ENCODE measurements around the gene KLHL3.

The KLHL3 gene

DNA sequence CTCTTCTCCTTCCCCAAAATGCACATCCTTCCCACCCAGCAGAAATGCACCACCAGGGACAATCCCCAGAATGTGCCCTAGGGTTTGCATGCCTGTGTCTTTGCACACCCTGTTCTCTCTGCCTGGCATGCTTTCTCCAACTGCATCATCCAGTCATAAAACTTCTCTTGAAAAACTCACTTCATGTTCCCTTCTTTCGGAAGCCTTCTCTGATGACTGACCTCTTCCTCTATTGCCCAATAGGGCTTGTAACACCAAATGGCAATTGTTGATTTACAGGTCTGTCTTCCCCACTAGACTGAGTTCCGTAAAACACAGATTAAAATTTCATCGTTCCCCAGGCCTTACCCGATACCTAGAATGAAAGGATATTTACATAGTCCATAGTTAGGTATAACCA lies 153.7 kb downstream of the KLHL3 start:
- CTCF ChIA-PET, result no interaction called here

DNA sequence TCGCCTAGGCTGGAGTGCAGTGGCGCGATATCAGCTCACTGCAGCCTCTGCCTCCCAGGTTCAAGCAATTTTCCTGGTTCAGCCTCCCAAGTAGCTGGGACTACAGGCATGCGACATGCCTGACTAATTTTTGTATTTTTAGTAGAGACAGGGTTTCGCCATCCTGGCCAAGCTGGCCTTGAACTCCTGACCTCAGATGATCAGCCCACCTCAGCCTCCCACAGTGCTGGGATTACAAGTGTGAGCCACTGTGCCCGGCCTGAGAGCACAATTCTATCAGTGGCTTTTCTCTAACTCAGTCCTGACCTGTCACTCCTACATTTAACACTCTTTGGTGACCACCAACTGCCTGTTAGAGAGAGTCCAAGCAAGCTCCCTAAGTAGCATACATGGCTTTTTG lies 154.1 kb downstream of the KLHL3 start:
- Histone ChIP-seq H3K4me3 (ENCODE audit: low read depth, low read length) (no peak overlapping the region), H3K9me3 (ENCODE audit: control insufficient read depth, insufficient read depth, low read depth, low read length) (no peaks in the 10 kb centered on the region), H3K36me3 (ENCODE audit: control insufficient read depth in 2 of 2, insufficient read depth in 1 of 2, low read length in 2 of 2) (no peaks in the 10 kb centered on the region), H3K27ac (ENCODE audit: extremely low read depth, low read depth, low read length) (no peak overlapping the region), H3K4me1 (ENCODE audit: control insufficient read depth, insufficient read depth, low read length) (no peaks in the 10 kb centered on the region)
- TF ChIP-seq ZNF37A (tag by site-specific recombination; IDR thresholded peaks at IDR 0.05), result no peak
- no peak for TF ChIP-seq ZNF621 (tag by site-specific recombination; IDR thresholded peaks at IDR 0.05)
- TF ChIP-seq, protein P1, sequence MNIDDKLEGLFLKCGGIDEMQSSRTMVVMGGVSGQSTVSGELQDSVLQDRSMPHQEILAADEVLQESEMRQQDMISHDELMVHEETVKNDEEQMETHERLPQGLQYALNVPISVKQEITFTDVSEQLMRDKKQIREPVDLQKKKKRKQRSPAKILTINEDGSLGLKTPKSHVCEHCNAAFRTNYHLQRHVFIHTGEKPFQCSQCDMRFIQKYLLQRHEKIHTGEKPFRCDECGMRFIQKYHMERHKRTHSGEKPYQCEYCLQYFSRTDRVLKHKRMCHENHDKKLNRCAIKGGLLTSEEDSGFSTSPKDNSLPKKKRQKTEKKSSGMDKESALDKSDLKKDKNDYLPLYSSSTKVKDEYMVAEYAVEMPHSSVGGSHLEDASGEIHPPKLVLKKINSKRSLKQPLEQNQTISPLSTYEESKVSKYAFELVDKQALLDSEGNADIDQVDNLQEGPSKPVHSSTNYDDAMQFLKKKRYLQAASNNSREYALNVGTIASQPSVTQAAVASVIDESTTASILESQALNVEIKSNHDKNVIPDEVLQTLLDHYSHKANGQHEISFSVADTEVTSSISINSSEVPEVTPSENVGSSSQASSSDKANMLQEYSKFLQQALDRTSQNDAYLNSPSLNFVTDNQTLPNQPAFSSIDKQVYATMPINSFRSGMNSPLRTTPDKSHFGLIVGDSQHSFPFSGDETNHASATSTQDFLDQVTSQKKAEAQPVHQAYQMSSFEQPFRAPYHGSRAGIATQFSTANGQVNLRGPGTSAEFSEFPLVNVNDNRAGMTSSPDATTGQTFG (tag by site-specific recombination; IDR thresholded peaks at IDR 0.05; ENCODE audit: borderline replicate concordance), result no peak
- no peak for TF ChIP-seq ZNF157 (tag by site-specific recombination; IDR thresholded peaks at IDR 0.05)
- TF ChIP-seq ZNF211 (tag by site-specific recombination; IDR thresholded peaks at IDR 0.05; ENCODE audit: low read depth), result no peak
- POLR2A ChIA-PET, result no interaction called here
- CTCF ChIA-PET, result no interaction called here

More for the DNA sequence above, 153.7 kb downstream of the KLHL3 start:
- POLR2A ChIA-PET, result no interaction called here
- no peaks in the 10 kb centered on the region for H3K9me3 ChIP-seq (ENCODE audit: control insufficient read depth, insufficient read depth, low read depth, low read length)
- TF ChIP-seq SP7 (tag by site-specific recombination; IDR thresholded peaks at IDR 0.05), result no peak
- TF ChIP-seq ZNF501 (tag by site-specific recombination; IDR thresholded peaks at IDR 0.05), result no peak
- TF ChIP-seq ZNF514 (tag by site-specific recombination; IDR thresholded peaks at IDR 0.05), result no peak
- no peak for TF ChIP-seq ZNF830 (tag by site-specific recombination; IDR thresholded peaks at IDR 0.05; ENCODE audit: low read depth)
- no peak for TF ChIP-seq KLF10 (tag by site-specific recombination; IDR thresholded peaks at IDR 0.05)
- TF ChIP-seq, protein P2, sequence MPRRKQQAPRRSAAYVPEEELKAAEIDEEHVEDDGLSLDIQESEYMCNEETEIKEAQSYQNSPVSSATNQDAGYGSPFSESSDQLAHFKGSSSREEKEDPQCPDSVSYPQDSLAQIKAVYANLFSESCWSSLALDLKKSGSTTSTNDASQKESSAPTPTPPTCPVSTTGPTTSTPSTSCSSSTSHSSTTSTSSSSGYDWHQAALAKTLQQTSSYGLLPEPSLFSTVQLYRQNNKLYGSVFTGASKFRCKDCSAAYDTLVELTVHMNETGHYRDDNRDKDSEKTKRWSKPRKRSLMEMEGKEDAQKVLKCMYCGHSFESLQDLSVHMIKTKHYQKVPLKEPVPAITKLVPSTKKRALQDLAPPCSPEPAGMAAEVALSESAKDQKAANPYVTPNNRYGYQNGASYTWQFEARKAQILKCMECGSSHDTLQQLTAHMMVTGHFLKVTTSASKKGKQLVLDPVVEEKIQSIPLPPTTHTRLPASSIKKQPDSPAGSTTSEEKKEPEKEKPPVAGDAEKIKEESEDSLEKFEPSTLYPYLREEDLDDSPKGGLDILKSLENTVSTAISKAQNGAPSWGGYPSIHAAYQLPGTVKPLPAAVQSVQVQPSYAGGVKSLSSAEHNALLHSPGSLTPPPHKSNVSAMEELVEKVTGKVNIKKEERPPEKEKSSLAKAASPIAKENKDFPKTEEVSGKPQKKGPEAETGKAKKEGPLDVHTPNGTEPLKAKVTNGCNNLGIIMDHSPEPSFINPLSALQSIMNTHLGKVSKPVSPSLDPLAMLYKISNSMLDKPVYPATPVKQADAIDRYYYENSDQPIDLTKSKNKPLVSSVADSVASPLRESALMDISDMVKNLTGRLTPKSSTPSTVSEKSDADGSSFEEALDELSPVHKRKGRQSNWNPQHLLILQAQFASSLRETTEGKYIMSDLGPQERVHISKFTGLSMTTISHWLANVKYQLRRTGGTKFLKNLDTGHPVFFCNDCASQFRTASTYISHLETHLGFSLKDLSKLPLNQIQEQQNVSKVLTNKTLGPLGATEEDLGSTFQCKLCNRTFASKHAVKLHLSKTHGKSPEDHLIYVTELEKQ (tag by site-specific recombination; IDR thresholded peaks at IDR 0.05; ENCODE audit: borderline replicate concordance), result no peak
- no peak for TF ChIP-seq ZBTB44 (tag by site-specific recombination; IDR thresholded peaks at IDR 0.05)
- no peak for TF ChIP-seq ZNF239 (tag by site-specific recombination; IDR thresholded peaks at IDR 0.05)
- TF ChIP-seq ZSCAN23 (tag by site-specific recombination; IDR thresholded peaks at IDR 0.05), result no peak
- no peaks in the 10 kb centered on the region for H3K36me3 ChIP-seq (ENCODE audit: control insufficient read depth in 2 of 2, insufficient read depth in 1 of 2, low read length in 2 of 2)
- no peaks in the 10 kb centered on the region for H3K4me1 ChIP-seq (ENCODE audit: control insufficient read depth, insufficient read depth, low read length)
- no peak overlapping the region for H3K4me3 ChIP-seq (ENCODE audit: low read depth, low read length)
- H3K27ac ChIP-seq (ENCODE audit: extremely low read depth, low read depth, low read length), result no peak overlapping the region

DNA sequence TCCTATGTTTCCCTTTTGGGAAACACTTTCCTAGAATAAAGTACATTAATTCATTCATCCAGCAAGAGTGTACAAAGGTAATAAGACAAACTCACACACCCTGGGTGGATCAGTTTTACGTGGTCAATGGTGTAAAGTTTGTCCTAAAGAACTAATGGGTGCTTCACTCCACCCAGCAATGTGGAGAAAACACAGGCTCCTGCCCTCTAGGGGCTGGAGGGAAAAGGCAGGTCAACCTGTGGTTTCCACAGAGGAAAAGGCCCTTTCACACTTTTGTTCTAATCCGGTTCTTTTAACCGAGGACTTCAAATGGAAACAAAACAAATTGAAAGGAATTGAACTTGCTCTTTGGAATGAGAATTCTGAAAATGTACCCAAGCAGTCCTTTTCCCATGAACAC lies 155.9 kb downstream of the KLHL3 start:
- no peaks in the 10 kb centered on the region for H3K9me3 ChIP-seq (ENCODE audit: control insufficient read depth, insufficient read depth, low read depth, low read length)
- no peaks in the 10 kb centered on the region for H3K4me1 ChIP-seq (ENCODE audit: control insufficient read depth, insufficient read depth, low read length)
- H3K36me3 ChIP-seq (ENCODE audit: control insufficient read depth in 2 of 2, insufficient read depth in 1 of 2, low read length in 2 of 2), result no peaks in the 10 kb centered on the region
- no peak overlapping the region for H3K4me3 ChIP-seq (ENCODE audit: low read depth, low read length)
- CTCF ChIA-PET, result interaction anchor here (0.6 to 1.0 kb wide), 3 partner anchors 28 to 266 kb away, joined by 3 read pairs; no protein-coding TSS in a partner anchor
- POLR2A ChIA-PET, result no interaction called here
- H3K27ac ChIP-seq (ENCODE audit: extremely low read depth, low read depth, low read length), result no peak overlapping the region
- TF ChIP-seq, protein P3, sequence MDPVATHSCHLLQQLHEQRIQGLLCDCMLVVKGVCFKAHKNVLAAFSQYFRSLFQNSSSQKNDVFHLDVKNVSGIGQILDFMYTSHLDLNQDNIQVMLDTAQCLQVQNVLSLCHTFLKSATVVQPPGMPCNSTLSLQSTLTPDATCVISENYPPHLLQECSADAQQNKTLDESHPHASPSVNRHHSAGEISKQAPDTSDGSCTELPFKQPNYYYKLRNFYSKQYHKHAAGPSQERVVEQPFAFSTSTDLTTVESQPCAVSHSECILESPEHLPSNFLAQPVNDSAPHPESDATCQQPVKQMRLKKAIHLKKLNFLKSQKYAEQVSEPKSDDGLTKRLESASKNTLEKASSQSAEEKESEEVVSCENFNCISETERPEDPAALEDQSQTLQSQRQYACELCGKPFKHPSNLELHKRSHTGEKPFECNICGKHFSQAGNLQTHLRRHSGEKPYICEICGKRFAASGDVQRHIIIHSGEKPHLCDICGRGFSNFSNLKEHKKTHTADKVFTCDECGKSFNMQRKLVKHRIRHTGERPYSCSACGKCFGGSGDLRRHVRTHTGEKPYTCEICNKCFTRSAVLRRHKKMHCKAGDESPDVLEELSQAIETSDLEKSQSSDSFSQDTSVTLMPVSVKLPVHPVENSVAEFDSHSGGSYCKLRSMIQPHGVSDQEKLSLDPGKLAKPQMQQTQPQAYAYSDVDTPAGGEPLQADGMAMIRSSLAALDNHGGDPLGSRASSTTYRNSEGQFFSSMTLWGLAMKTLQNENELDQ (tag by site-specific recombination; IDR thresholded peaks at IDR 0.05; ENCODE audit: low read depth), result no peak
- no peak for TF ChIP-seq KLF8 (tag by site-specific recombination; IDR thresholded peaks at IDR 0.05)
- TF ChIP-seq ZNF677 (tag by site-specific recombination; IDR thresholded peaks at IDR 0.05), result no peak
- TF ChIP-seq ZNF19 (tag by site-specific recombination; IDR thresholded peaks at IDR 0.05; ENCODE audit: low read depth), result no peak
- no peak for TF ChIP-seq ZNF391 (tag by site-specific recombination; IDR thresholded peaks at IDR 0.05; ENCODE audit: borderline replicate concordance, low read depth)
- TF ChIP-seq ZNF843 (tag by site-specific recombination; IDR thresholded peaks at IDR 0.05), result no peak
- TF ChIP-seq, protein P4, sequence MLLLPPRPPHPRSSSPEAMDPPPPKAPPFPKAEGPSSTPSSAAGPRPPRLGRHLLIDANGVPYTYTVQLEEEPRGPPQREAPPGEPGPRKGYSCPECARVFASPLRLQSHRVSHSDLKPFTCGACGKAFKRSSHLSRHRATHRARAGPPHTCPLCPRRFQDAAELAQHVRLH (tag by site-specific recombination; IDR thresholded peaks at IDR 0.05), result no peak
- no peak for TF ChIP-seq ZNF174 (tag by site-specific recombination; IDR thresholded peaks at IDR 0.05)
- no peak for TF ChIP-seq ZNF133 (tag by site-specific recombination; IDR thresholded peaks at IDR 0.05)
- TF ChIP-seq ZNF10 (tag by site-specific recombination; IDR thresholded peaks at IDR 0.05), result no peak
